ENCODE results near the gene DARS2.

DNA sequence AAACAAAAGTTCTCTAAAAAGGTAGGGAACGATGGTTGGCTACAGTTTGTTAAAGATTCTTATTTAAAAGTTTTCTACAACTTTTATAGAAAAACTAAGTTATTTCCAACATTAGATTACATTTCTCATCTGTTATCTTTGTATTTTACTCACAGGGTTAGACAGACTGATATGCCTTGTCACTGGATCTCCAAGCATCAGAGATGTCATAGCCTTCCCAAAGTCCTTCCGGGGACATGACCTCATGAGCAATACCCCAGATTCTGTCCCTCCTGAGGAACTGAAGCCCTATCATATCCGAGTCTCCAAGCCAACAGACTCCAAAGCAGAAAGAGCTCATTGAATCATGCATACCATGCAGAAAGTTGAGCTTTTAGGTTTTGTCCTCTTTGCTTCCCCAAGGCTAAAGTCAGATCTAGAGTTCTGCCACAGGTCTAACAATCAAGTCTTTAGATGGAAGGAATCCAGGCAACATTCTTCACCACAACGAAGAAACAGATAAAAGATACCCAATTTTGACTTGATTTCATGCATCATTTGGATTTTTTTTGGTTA, 33.0 kb downstream of the DARS2 start:
- TF ChIP-seq POLR2A (IDR thresholded peaks at IDR 0.05), result no peak
- no peak for TF ChIP-seq CTCF (IDR thresholded peaks at IDR 0.05)
